Activated naive CD4-positive, alpha-beta T cell treated with anti-CD3 and anti-CD28 coated beads, Interleukin-2, amount 10 ng/mL, durations not matched to agents 7 days and 5 days (primary cell): ENCODE measurements around the gene CASK.
A peak's percentile ranks its signal among the peaks of the same experiment; 100 is the strongest.

Experiments
- CTCF ChIA-PET: fragments of 350-600 bp; sonication (Branson Sonifier 250); formaldehyde crosslinking; loops from one replicate; lab custom pipeline; 2021; ENCODE audit warnings: antibody characterized with exemption; lab: Charles Lee
- DNase-seq: peaks from one replicate; pipeline ENCODE4 v3.0.0-alpha.2; 2020
- H3K27ac Mint-ChIP-seq: one replicate; pipeline ENCODE4 v1.8.0; 2021; ENCODE audit warnings: mild to moderate bottlenecking, moderate library complexity, mixed read lengths
- H3K27me3 Mint-ChIP-seq: one replicate; pipeline ENCODE4 v1.8.0; 2021; ENCODE audit warnings: mild to moderate bottlenecking, mixed read lengths
- H3K36me3 Mint-ChIP-seq: one replicate; pipeline ENCODE4 v1.8.0; 2021; ENCODE audit warnings: mixed read lengths
- H3K4me1 Mint-ChIP-seq: one replicate; pipeline ENCODE4 v1.8.0; 2021; ENCODE audit warnings: mixed read lengths
- H3K4me3 Mint-ChIP-seq: one replicate; pipeline ENCODE4 v1.8.0; 2021; ENCODE audit warnings: mild to moderate bottlenecking, moderate library complexity, mixed read lengths
- H3K9me3 Mint-ChIP-seq: one replicate; pipeline ENCODE4 v1.8.0; 2021; ENCODE audit warnings: mixed read lengths

CASK gene

DNA sequence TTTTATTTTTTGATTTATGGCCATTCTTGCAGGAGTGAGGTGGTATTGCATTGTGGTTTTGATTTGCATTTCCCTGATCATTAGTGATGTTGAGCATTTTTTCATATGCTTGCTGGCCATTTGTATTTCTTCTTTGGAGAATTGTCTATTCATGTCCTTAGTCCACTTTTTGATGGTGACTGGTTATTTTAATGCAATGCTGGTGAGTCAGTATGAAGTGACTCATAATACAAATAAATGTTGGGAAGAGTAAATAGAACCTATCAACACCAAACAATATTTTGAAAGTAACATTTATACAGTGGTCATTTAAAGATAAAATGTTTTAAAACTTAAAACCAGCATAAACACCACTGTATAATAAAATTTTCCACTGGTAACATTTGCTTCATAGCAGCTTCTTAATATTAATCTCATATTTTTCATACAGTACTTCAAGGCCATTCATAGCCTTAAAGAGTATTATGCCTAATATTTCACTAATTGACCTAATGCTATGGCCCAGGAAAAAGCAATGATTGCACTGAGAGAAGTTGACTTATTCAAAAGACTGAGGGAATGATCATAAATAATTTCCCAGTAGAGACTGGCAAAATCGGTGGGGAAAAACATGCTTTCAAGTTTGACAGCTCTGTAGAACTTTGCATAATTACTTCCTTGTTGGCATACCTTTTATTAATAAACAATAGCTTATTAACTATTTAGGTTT, 33.9 kb downstream of the CASK start:
- CTCF ChIA-PET: no interaction called here
- Mint-ChIP-seq H3K36me3 (peaks cover 33% of the 10 kb centered on the region), H3K4me1 (peaks cover 10% of the 10 kb centered on the region), H3K4me3 (no peak overlapping the region), H3K9me3 (peaks cover 3% of the 10 kb centered on the region), H3K27ac (no peak overlapping the region), H3K27me3 (no peaks in the 10 kb centered on the region)
- no peak for DNase-seq

DNA sequence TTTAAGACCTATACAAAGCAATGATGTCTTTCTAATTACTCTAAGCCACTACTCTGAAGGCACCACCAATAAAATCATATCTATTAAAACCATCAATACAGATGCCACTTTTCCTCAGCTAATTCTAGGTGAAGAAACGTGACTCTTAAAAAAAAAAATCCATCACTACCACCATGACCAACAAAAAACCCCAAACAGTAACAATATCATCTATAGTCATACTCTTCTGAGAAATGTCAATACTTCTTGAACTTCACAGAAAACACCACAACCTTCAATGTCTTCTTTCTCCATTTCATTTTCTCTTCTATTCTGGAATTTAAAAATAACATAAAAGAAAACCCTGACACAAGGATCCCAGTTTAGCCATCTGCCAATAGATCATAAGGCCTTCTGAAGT, 35.7 kb downstream of the CASK start:
- Mint-ChIP-seq H3K27me3 (no peaks in the 10 kb centered on the region), H3K27ac (no peak overlapping the region), H3K36me3 (peaks cover 29% of the 10 kb centered on the region), H3K9me3 (peaks cover 3% of the 10 kb centered on the region), H3K4me3 (no peak overlapping the region), H3K4me1 (peaks cover 23% of the 10 kb centered on the region)
- CTCF ChIA-PET: no interaction called here
- no peak for DNase-seq

DNA sequence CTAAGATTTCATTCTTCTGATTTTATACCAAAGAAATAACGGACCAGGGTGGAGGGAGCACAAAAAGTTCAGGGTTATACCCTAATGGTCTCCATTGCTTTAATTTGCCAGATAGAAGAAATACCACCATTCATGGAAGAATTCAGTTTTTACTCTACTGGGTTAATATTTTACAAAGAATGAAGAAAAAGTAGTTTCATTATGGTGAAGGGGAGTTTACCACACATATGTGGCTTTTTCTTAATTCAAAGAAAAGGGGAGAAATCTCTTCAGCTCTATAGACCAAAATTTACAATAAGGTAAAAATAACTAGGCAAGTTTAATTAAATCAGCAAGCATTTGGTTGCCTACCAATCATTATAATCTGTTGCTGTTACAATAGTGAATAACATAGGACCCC, 37.6 kb downstream of the CASK start:
- Mint-ChIP-seq H3K4me3 (no peak overlapping the region), H3K27ac (no peak overlapping the region), H3K27me3 (no peaks in the 10 kb centered on the region), H3K9me3 (peaks cover 3% of the 10 kb centered on the region), H3K4me1 (peaks cover 23% of the 10 kb centered on the region), H3K36me3 (peaks cover 30% of the 10 kb centered on the region)
- CTCF ChIA-PET: no interaction called here
- no peak for DNase-seq

DNA sequence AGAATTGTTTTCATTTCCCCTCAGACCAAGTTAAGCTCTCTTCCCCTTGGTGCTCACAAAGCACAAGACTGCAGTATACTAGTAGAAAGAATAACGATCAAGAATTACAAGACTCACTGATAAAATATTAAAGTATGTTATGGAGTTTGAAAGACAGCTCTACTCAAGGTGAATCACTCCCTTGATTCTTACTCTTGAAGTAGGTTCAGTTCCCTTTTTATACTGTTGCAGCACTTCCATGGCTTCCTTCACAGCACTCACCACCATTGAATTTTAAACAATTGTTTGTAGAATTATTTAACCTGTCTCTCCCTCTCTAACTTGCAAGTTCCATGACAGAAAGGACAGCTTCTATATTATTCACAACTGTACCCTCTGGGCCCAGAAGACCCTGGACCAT, 42.2 kb downstream of the CASK start:
- Mint-ChIP-seq H3K4me3 (no peak overlapping the region), H3K27me3 (no peaks in the 10 kb centered on the region), H3K9me3 (no peaks in the 10 kb centered on the region), H3K36me3 (peaks cover 13% of the 10 kb centered on the region), H3K27ac (no peak overlapping the region), H3K4me1 (peaks cover 19% of the 10 kb centered on the region)
- DNase-seq: no peak
- CTCF ChIA-PET: no interaction called here

DNA sequence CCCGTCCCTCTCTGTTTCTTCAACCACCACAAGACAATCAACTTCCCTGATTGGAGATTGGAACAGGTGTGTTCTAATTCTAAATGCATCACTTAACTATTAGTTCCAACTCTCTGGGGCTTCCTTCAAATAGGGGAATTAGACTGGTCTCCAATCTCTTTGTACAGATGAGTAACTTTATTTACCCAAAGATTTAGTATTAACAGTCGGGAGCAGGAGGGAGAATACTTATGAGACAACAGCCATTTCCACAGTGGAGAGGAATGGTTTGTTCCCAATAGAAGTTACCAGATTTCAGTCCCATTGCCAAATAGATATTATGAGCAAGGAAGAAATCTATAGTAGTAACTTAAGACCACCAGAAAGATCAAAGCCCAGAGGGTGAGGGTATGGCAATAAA, 46.2 kb downstream of the CASK start:
- DNase-seq: no peak
- Mint-ChIP-seq H3K27me3 (no peaks in the 10 kb centered on the region), H3K4me1 (peaks cover 3% of the 10 kb centered on the region), H3K36me3 (peaks cover 10% of the 10 kb centered on the region), H3K4me3 (no peak overlapping the region), H3K27ac (no peak overlapping the region), H3K9me3 (no peaks in the 10 kb centered on the region)
- CTCF ChIA-PET: no interaction called here

DNA sequence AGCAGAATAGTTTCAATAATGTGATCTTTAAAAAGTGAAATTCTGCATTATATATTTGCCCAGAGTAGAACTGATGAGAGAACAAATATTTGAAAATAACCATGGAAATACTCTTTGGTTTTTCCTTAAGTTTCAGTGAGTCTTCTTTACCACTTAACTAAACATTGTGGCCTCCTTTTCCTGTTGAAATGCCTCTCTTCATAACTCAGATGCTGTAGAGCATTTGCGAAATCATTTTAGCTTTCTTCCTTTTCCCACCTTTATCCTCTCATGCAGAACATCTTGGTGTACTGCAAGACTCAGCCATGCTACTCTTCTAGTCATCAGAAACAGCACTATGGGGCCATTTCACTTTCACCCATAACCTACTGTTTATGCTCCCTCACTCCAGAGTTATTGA, 48.2 kb downstream of the CASK start:
- Mint-ChIP-seq H3K9me3 (no peaks in the 10 kb centered on the region), H3K4me3 (no peak overlapping the region), H3K27ac (no peak overlapping the region), H3K4me1 (peaks cover 3% of the 10 kb centered on the region), H3K36me3 (peaks cover 7% of the 10 kb centered on the region), H3K27me3 (no peaks in the 10 kb centered on the region)
- CTCF ChIA-PET: no interaction called here
- DNase-seq: no peak

DNA sequence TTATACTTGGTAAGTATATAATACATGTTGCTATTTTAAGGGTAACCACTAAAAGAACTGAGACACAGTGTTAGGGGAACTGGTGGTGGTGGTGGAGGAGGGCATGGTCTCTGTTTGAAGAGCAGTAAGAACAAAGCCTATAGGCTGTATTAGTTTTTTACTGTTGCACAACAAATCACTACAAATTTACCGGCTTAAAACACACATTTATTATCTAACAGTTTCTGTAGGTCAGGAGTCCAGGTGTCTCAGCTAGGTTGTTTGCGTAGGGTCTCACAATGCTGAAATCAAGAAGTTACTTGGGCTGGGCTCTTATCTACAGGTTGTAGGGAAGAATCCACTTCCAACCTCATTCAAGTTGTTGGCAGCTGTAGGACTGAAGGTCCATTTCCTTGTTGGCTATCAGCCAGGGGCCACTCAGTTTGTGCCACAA, 52.6 kb downstream of the CASK start:
- H3K27me3 Mint-ChIP-seq: no peaks in the 10 kb centered on the region
- CTCF ChIA-PET: no interaction called here
- peaks cover 8% of the 10 kb centered on the region for H3K4me1 Mint-ChIP-seq
- no peaks in the 10 kb centered on the region for H3K9me3 Mint-ChIP-seq
- no peak for DNase-seq
- peaks cover 5% of the 10 kb centered on the region for H3K36me3 Mint-ChIP-seq
- no peak overlapping the region for H3K4me3 Mint-ChIP-seq
- no peak overlapping the region for H3K27ac Mint-ChIP-seq

DNA sequence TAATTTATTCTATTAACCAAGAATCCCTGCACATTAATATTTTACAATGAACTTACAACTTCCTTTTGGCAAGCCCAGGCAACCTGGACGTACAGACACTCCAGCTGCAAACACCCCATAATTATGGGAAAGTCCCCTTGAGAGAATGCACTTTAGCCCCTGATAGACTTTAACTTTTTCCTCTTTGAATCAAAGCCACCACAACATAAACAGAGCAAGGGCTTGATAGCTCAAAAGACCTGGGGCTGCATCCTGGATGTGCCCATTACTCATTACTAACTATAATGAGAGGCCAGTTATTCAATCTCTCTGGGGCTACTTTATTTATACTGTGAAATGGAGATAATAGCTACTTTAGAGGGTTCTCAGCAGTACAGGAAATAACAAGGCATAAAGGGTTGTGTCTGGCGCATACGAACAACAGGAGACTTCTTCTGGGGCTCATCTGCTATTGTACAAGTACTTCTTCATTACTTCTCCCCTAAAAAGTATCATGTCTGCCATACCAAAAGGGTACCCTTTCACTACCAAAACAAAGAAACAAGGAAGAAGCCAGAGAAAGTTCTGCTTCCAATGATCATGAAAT, 54.9 kb downstream of the CASK start:
- no peaks in the 10 kb centered on the region for H3K9me3 Mint-ChIP-seq
- peaks cover 2% of the 10 kb centered on the region for H3K36me3 Mint-ChIP-seq
- DNase-seq: no peak
- peaks cover 14% of the 10 kb centered on the region for H3K4me1 Mint-ChIP-seq
- no peaks in the 10 kb centered on the region for H3K27me3 Mint-ChIP-seq
- CTCF ChIA-PET: no interaction called here
- no peak overlapping the region for H3K27ac Mint-ChIP-seq
- H3K4me3 Mint-ChIP-seq: no peak overlapping the region

DNA sequence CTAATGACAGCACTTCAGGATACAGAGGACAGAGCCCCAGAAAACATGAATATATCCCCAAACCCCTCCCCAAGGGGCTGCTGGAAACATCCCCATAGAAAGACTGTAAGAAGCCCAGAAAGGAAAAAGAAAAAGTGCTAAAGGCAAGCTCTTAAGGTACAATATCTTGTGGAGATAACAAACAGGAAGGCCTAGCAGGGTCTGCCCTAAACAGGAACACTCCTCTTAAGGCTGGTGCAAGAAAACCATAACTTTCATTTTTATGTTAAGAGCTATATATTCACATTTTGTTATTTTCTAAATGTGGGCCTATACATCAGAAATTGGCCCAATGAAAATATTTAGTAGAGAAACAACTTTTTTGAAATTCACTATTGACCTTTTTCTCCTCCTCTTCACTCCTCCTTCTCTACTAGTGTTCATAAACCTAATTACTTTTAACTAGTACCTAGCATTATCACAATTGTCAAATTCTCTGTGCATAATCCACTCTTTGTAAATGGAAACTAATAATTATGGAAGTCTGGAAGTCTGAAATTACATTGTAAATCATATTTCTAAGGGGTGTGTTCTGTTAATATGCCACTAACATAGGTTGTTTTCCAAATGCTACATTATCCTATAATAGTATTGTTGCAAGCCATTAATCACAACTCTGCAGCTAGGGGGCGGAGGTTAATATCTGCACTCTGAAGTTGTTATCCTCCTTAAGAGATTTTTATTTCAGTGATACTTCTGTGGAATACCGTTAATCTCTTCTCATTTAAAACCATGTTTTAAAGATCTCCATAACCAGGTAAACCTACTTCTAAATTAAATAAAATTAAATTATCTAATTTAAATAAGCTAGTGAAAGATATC, 59.8 kb downstream of the CASK start:
- Mint-ChIP-seq H3K36me3 (peaks cover 3% of the 10 kb centered on the region), H3K4me3 (no peak overlapping the region), H3K27me3 (no peaks in the 10 kb centered on the region), H3K27ac (peak overlapping the region; percentile 82), H3K4me1 (peaks cover 21% of the 10 kb centered on the region), H3K9me3 (no peaks in the 10 kb centered on the region)
- no peak for DNase-seq
- CTCF ChIA-PET: no interaction called here

DNA sequence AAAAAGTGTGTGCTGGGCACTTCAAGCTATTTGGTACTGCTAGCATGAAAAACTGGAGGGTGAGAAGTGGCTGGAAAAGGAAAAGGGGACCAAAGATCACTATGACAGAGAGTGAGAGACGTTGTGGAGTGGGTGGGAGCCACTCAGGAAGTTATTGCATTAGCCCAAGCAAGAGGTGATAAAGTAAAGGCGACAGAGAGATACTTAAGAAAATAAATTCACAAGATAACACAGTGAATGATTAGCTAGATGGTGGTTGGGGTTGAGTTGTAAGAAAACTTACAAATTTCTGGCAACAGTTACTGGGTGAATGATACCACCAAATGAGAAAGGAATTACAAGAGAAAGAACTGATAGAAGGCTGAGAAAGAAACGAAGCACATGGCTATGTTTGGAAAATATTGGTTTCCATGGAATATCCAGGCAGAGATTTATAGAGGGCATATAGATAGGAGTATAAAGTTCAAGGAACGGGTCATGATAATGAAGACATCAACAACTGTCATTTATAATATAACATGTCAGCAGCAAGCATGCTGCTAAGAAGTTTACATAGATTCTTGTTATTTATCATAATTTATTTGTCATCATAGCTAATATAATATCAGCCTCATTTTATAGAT, 60.7 kb downstream of the CASK start:
- H3K27ac Mint-ChIP-seq: peak overlapping the region; percentile 82
- no peaks in the 10 kb centered on the region for H3K27me3 Mint-ChIP-seq
- H3K9me3 Mint-ChIP-seq: no peaks in the 10 kb centered on the region
- H3K4me3 Mint-ChIP-seq: no peak overlapping the region
- CTCF ChIA-PET: no interaction called here
- DNase-seq: no peak
- H3K36me3 Mint-ChIP-seq: peaks cover 5% of the 10 kb centered on the region
- H3K4me1 Mint-ChIP-seq: peaks cover 19% of the 10 kb centered on the region

DNA sequence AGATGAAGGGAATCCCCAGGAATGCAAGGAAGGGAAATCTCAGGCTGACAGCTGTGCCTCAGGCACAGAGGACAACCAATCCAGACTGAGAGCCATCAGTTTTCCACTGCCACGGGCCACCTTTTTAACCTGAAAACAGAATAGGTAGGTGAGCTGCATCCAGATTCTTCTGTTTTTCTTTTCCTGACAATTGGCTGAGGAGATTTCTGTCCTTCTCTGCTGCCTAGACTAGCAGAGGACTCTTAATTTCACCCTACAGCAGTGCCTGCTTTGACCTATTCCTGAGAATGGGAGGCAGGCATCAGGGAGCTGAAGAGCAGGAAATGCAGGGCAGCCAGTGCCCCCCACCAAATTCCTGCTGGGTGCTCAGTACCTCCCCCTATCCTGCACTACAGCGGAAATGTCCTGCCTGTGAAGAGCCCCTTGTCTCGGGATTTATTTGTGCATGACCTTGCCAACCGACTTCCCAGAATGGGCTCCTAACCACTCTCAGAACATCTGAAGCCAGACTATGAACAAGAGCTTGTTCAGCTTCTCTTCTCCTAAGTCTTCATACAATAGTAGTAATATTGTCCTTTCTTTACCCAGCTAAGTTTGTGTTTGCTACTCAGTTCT, 65.1 kb downstream of the CASK start:
- Mint-ChIP-seq H3K9me3 (no peaks in the 10 kb centered on the region), H3K36me3 (peaks cover 10% of the 10 kb centered on the region), H3K4me1 (peaks cover 8% of the 10 kb centered on the region), H3K4me3 (no peak overlapping the region), H3K27ac (no peak overlapping the region), H3K27me3 (no peaks in the 10 kb centered on the region)
- DNase-seq: no peak
- CTCF ChIA-PET: no interaction called here

DNA sequence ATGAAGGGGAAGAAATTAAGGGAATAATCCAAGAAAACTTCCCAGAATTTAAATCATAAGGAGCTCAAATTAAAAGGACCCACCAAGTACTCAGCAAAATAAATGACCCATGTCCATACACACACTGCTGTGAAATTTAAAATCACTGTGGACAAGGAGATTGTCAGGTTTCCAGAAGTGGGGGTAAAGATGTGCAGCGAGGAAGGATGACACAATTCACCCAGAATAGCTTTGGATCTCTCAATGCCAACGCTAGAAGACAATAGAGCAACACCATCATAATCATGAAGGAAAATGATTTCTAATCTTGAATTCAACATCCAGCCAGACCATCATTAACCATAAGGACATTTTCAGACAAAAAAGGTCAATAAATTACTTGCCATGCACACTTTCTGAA, 65.7 kb downstream of the CASK start:
- Mint-ChIP-seq H3K4me3 (no peak overlapping the region), H3K27ac (no peak overlapping the region), H3K9me3 (no peaks in the 10 kb centered on the region), H3K4me1 (peaks cover 3% of the 10 kb centered on the region), H3K27me3 (no peaks in the 10 kb centered on the region), H3K36me3 (peaks cover 14% of the 10 kb centered on the region)
- DNase-seq: no peak
- CTCF ChIA-PET: no interaction called here

DNA sequence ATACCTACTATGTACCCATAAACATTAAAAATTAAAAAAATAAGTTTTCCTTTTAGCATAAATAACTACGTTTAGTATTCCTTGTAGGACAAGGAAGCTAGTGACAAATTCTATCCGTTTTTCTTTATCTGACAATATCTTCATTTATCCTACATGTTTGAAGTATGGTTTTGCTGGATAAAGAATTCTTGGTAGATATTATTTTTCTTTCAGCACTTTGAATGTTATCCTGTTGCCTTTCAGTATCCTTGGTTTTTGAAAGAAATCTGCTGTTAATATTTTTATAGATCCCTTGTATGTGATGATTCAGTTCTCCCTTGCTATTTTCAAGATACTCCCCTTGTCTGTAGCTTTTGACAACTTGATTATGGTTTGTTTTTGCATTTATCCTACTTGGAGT, 76.6 kb downstream of the CASK start:
- H3K9me3 Mint-ChIP-seq: peaks cover 35% of the 10 kb centered on the region
- no peak overlapping the region for H3K4me3 Mint-ChIP-seq
- no peaks in the 10 kb centered on the region for H3K4me1 Mint-ChIP-seq
- CTCF ChIA-PET: no interaction called here
- peaks cover 61% of the 10 kb centered on the region for H3K36me3 Mint-ChIP-seq
- no peak overlapping the region for H3K27ac Mint-ChIP-seq
- no peak for DNase-seq
- H3K27me3 Mint-ChIP-seq: no peaks in the 10 kb centered on the region

DNA sequence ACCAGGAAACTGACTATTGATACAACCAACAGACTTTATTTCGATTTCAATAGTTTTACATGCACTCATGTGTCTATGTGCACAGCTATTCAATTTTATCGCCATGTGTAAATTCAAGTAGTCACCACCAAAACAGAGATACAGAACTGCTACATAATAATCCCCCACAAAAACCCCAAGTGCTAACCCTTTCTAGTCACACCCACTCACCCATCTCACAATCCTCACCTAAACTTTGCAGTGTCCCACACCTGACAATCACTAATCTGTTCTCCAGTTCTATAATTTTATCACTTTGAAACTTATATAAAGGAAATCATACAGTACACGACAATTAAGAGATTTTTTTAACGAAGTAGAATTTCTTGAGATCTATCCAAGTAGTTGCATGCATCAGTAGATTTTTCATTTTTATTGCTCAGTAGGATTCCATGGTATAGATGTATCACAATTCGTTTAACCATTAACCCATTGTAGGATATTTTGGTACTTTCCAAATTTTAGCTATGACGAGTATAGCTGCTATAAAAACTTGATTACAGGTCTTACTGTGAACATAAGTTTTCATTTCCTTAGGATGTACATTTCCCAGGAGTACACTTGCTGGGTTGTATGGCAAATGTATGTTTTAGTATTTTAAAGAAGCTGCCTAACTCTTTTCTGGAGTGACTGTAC, 85.9 kb downstream of the CASK start:
- Mint-ChIP-seq H3K9me3 (peaks cover 7% of the 10 kb centered on the region), H3K4me1 (peaks cover 3% of the 10 kb centered on the region), H3K27me3 (no peaks in the 10 kb centered on the region), H3K36me3 (peaks cover 27% of the 10 kb centered on the region), H3K4me3 (no peak overlapping the region), H3K27ac (no peak overlapping the region)
- no peak for DNase-seq
- CTCF ChIA-PET: no interaction called here
